T-helper 17 cell (primary cell): ENCODE results near the gene PRSS23. TPM values are rescaled to one million over a fixed set of nuclear protein-coding genes. Genes with fewer than 3 reads are reported as not detected.

Experiments used
- ATAC-seq: fragments of 150-1000 bp; cut with Tn5 transposase; 2 replicates; pipeline ENCODE4 v1.10.0; 2021; ENCODE audit warnings: mild to moderate bottlenecking, moderate library complexity
- DNase-seq, 3 donors: peaks; one replicate each; pipeline versions ENCODE4 v3.0.0 to v3.0.0-alpha.2; 2020 to 2021
- H3K9me3 ChIP-seq: one replicate; pipeline ENCODE4 v1.7.0; 2013; ENCODE audit warnings: low read length, mild to moderate bottlenecking; ENCODE audit not compliant: control insufficient read depth, poor library complexity, severe bottlenecking
- H3K27ac Mint-ChIP-seq: one replicate; pipeline ENCODE4 v1.8.0; 2022; ENCODE audit warnings: mild to moderate bottlenecking, moderate library complexity, mixed read lengths
- H3K27me3 Mint-ChIP-seq: one replicate; pipeline ENCODE4 v1.8.0; 2022; ENCODE audit warnings: mixed read lengths
- H3K36me3 Mint-ChIP-seq: one replicate; pipeline ENCODE4 v1.8.0; 2022; ENCODE audit warnings: low read depth, mixed read lengths
- H3K4me1 Mint-ChIP-seq: one replicate; pipeline ENCODE4 v1.8.0; 2022; ENCODE audit warnings: mild to moderate bottlenecking, mixed read lengths
- H3K4me3 Mint-ChIP-seq: one replicate; pipeline ENCODE4 v1.8.0; 2022; ENCODE audit warnings: mild to moderate bottlenecking, moderate library complexity, mixed read lengths
- total RNA-seq, 4 donors: library from RNA in 2 of 4; stranded (reverse) in 2 of 4; gene quantifications; one replicate each; pipeline ENCODE4 v1.2.3 and lab custom pipeline; 2022 to 2026

Gene PRSS23
- total RNA-seq, 2 donors from 2014 or later: not detected

DNA sequence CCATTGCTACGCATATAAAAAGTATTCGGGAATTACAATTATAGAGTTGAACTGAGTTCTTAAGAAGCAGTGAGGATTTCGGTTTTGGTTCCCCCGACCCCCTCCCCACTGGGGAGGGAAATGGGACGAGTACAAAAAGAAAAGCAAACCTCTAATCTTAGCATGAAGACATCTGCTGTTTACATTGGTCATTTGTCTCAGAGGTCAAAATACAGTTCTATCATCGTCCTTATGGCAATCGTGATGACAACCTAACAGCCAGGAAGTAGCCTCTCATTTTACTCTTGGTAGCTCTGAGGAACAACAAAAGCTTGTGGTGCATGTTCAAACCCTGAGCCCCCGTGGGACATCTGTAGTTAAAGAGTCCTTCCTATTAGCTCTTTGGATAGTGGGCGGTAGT is 3.2 kb upstream of the PRSS23 start:
- Mint-ChIP-seq H3K27me3 (peaks cover 66% of the 10 kb centered on the region), H3K36me3 (peaks cover 4% of the 10 kb centered on the region), H3K27ac (no peak overlapping the region), H3K4me3 (no peak overlapping the region), H3K4me1 (peaks cover 4% of the 10 kb centered on the region)
- H3K9me3 ChIP-seq: no peaks in the 10 kb centered on the region
- DNase-seq: no peak
- no peak for ATAC-seq

GRCh38 chr11:86798988-86799387 is 1.4 kb upstream of the PRSS23 start:
- H3K4me3 Mint-ChIP-seq: no peak overlapping the region

DNA sequence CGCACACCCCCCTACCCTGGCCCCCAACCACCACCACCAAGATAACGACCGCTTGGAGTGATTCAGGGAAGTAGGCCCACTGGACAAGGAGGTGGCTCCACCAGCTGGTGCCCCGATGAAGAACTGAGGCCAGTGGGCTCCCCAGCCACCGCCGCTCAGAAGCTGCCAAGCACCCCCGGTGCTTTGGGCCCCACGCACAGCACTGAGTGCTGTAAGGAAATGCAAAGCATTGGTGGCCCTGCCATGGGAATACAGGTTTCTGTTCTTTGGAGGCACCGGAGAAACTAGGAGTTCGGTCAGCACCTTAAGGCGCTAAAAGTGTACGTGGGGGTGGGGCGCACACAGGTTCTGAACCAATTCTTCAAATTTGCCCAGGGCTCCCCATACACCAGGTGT is 664 bp upstream of the PRSS23 start:
- no peak overlapping the region for H3K27ac Mint-ChIP-seq
- no peak for DNase-seq
- H3K27me3 Mint-ChIP-seq: peaks cover 76% of the 10 kb centered on the region

More at GRCh38 chr11:86798988-86799387, 1.4 kb upstream of the PRSS23 start:
- peaks cover 4% of the 10 kb centered on the region for H3K4me1 Mint-ChIP-seq
- DNase-seq (no peak), ATAC-seq (no peak)
- no peaks in the 10 kb centered on the region for H3K9me3 ChIP-seq
- no peak overlapping the region for H3K27ac Mint-ChIP-seq
- peaks cover 72% of the 10 kb centered on the region for H3K27me3 Mint-ChIP-seq
- peaks cover 4% of the 10 kb centered on the region for H3K36me3 Mint-ChIP-seq

GRCh38 chr11:86800960-86801272 is 574 bp downstream of the PRSS23 start:
- Mint-ChIP-seq H3K36me3 (peaks cover 4% of the 10 kb centered on the region), H3K27me3 (peaks cover 75% of the 10 kb centered on the region), H3K4me1 (peaks cover 6% of the 10 kb centered on the region), H3K27ac (no peak overlapping the region), H3K4me3 (peak overlapping the region; percentile 55)
- DNase-seq (no peak), ATAC-seq (no peak)
- no peaks in the 10 kb centered on the region for H3K9me3 ChIP-seq

More for the DNA sequence above, 664 bp upstream of the PRSS23 start:
- Mint-ChIP-seq H3K4me1 (peaks cover 4% of the 10 kb centered on the region), H3K36me3 (peaks cover 4% of the 10 kb centered on the region), H3K4me3 (peak overlapping the region; percentile 71)
- no peaks in the 10 kb centered on the region for H3K9me3 ChIP-seq
- ATAC-seq: no peak

- no peak overlapping the region for H3K4me3 Mint-ChIP-seq
These were observed 1.0 kb downstream of the PRSS23 start for GRCh38 chr11:86801364-86801763.

DNA sequence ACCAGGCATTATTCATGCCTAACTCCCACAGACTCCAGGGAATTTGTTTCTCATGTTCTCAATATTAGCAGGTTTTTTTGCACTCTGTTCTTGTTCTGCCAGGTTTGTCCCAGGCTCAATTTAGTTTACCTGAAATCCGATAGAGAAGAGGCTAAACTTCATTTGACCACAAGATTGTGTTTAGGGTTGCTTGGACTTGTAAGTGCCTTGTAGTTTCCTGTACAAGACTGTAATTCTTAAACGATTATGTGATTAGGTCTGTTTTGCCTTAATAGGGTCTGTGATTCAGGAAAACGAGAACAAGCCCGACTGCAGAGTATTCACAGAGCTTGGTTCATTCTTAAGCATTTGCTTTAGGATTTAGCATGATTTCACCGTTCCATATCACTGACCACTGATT is 1.8 kb downstream of the PRSS23 start:
- Mint-ChIP-seq H3K4me3 (no peak overlapping the region), H3K36me3 (peaks cover 4% of the 10 kb centered on the region), H3K27ac (no peak overlapping the region), H3K4me1 (peaks cover 10% of the 10 kb centered on the region), H3K27me3 (peaks cover 75% of the 10 kb centered on the region)
- no peak for DNase-seq
- ATAC-seq: no peak
- H3K9me3 ChIP-seq: no peaks in the 10 kb centered on the region

More at GRCh38 chr11:86801364-86801763, 1.0 kb downstream of the PRSS23 start:
- Mint-ChIP-seq H3K36me3 (peaks cover 4% of the 10 kb centered on the region), H3K4me1 (peaks cover 10% of the 10 kb centered on the region), H3K27ac (no peak overlapping the region), H3K27me3 (peaks cover 77% of the 10 kb centered on the region)
- ATAC-seq (no peak), DNase-seq (no peak)
- no peaks in the 10 kb centered on the region for H3K9me3 ChIP-seq

DNA sequence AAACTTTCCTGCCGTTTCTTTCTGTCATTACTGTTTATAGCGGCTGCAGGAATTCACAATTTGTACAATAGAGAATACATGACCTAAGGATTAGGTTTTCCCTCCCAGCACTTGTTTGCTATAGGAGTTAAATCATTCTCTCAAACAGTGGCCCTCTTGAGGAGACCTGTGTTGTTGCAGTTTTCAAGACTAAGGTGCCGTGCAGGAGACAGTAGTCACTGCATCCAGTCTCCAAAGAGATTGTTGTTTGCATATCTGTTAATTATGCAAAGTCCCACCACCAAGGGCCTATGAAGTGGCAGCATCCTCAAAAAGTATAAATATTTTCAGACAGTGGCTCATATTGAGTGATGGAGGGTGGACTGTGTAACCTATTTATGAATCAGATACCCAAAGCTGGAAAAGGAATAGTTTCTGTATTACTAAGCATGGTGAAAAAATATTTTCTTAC is 2.3 kb downstream of the PRSS23 start:
- H3K27me3 Mint-ChIP-seq: peaks cover 72% of the 10 kb centered on the region
- H3K4me1 Mint-ChIP-seq: peaks cover 10% of the 10 kb centered on the region
- DNase-seq (no peak), ATAC-seq (no peak)
- no peaks in the 10 kb centered on the region for H3K9me3 ChIP-seq
- no peak overlapping the region for H3K27ac Mint-ChIP-seq
- no peak overlapping the region for H3K4me3 Mint-ChIP-seq
- peaks cover 4% of the 10 kb centered on the region for H3K36me3 Mint-ChIP-seq

GRCh38 chr11:86803136-86804045 is 3.0 kb downstream of the PRSS23 start:
- Mint-ChIP-seq H3K27ac (no peak overlapping the region), H3K27me3 (peaks cover 74% of the 10 kb centered on the region), H3K36me3 (peaks cover 2% of the 10 kb centered on the region), H3K4me1 (peaks cover 10% of the 10 kb centered on the region), H3K4me3 (no peak overlapping the region)
- ATAC-seq (no peak), DNase-seq (no peak)
- no peaks in the 10 kb centered on the region for H3K9me3 ChIP-seq

GRCh38 chr11:86804951-86805350 is 4.6 kb downstream of the PRSS23 start:
- Mint-ChIP-seq H3K27ac (no peak overlapping the region), H3K4me3 (no peak overlapping the region), H3K36me3 (peaks cover 2% of the 10 kb centered on the region), H3K27me3 (peaks cover 69% of the 10 kb centered on the region), H3K4me1 (peaks cover 7% of the 10 kb centered on the region)
- no peaks in the 10 kb centered on the region for H3K9me3 ChIP-seq
- ATAC-seq (no peak), DNase-seq (no peak)

- Mint-ChIP-seq H3K27me3 (peaks cover 68% of the 10 kb centered on the region), H3K27ac (no peak overlapping the region), H3K4me3 (no peak overlapping the region), H3K4me1 (peaks cover 6% of the 10 kb centered on the region), H3K36me3 (peaks cover under 1% of the 10 kb centered on the region)
- DNase-seq (no peak), ATAC-seq (no peak)
- no peaks in the 10 kb centered on the region for H3K9me3 ChIP-seq
These were observed 5.5 kb downstream of the PRSS23 start for GRCh38 chr11:86805873-86806310.

GRCh38 chr11:86806903-86807302 is 6.6 kb downstream of the PRSS23 start:
- H3K27ac Mint-ChIP-seq: no peak overlapping the region
- ATAC-seq (no peak), DNase-seq (no peak)
- H3K4me3 Mint-ChIP-seq: no peak overlapping the region
- no peaks in the 10 kb centered on the region for H3K36me3 Mint-ChIP-seq
- H3K9me3 ChIP-seq: no peaks in the 10 kb centered on the region
- peaks cover 59% of the 10 kb centered on the region for H3K27me3 Mint-ChIP-seq
- peaks cover 6% of the 10 kb centered on the region for H3K4me1 Mint-ChIP-seq

DNA sequence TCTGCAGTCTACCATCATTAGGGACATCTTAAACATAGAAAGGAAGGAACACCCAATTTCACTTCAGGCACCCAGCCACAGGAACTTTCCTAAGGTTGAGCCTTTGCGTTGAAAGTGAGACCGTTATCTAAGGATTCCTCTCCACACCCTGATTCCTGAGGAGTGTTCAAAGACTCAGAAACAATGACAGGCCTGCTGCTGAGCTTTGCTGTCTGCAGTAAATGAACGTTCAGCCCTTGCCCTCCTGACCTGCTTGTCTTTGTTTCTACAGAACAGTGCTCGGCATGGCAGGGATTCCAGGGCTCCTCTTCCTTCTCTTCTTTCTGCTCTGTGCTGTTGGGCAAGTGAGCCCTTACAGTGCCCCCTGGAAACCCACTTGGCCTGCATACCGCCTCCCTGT is 7.0 kb downstream of the PRSS23 start:
- H3K4me3 Mint-ChIP-seq: no peak overlapping the region
- no peaks in the 10 kb centered on the region for H3K9me3 ChIP-seq
- ATAC-seq: no peak
- DNase-seq: no peak
- no peaks in the 10 kb centered on the region for H3K36me3 Mint-ChIP-seq
- H3K27ac Mint-ChIP-seq: no peak overlapping the region
- H3K4me1 Mint-ChIP-seq: peaks cover 6% of the 10 kb centered on the region
- H3K27me3 Mint-ChIP-seq: peaks cover 59% of the 10 kb centered on the region

DNA sequence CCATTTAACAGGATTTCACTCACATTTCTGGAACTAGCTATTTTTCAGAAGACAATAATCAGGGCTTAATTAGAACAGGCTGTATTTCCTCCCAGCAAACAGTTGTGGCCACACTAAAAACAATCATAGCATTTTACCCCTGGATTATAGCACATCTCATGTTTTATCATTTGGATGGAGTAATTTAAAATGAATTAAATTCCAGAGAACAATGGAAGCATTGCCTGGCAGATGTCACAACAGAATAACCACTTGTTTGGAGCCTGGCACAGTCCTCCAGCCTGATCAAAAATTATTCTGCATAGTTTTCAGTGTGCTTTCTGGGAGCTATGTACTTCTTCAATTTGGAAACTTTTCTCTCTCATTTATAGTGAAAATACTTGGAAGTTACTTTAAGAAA is 9.2 kb downstream of the PRSS23 start:
- H3K4me1 Mint-ChIP-seq: peaks cover 6% of the 10 kb centered on the region
- ATAC-seq (no peak), DNase-seq (no peak)
- H3K4me3 Mint-ChIP-seq: no peak overlapping the region
- H3K9me3 ChIP-seq: no peaks in the 10 kb centered on the region
- peaks cover 52% of the 10 kb centered on the region for H3K27me3 Mint-ChIP-seq
- no peak overlapping the region for H3K27ac Mint-ChIP-seq
- H3K36me3 Mint-ChIP-seq: no peaks in the 10 kb centered on the region

GRCh38 chr11:86810288-86810687 is 9.9 kb downstream of the PRSS23 start:
- DNase-seq (no peak), ATAC-seq (no peak)
- no peak overlapping the region for H3K27ac Mint-ChIP-seq
- H3K36me3 Mint-ChIP-seq: no peaks in the 10 kb centered on the region
- peaks cover 6% of the 10 kb centered on the region for H3K4me1 Mint-ChIP-seq
- H3K4me3 Mint-ChIP-seq: no peak overlapping the region
- H3K9me3 ChIP-seq: no peaks in the 10 kb centered on the region
- peaks cover 52% of the 10 kb centered on the region for H3K27me3 Mint-ChIP-seq
